RCC 7860 (cell line): Measurements from ENCODE around the gene CCNL1.

Experiments used
- DNase-seq: peaks from one replicate; pipeline ENCODE4 v3.0.0-alpha.2; 2015; ENCODE audit warnings: low spot score
- FAIRE-seq: peaks from 2 replicates; lab custom pipeline; 2012; peaks lifted over from hg19 to GRCh38; lab: Jason Lieb, UNC

Gene CCNL1

DNA sequence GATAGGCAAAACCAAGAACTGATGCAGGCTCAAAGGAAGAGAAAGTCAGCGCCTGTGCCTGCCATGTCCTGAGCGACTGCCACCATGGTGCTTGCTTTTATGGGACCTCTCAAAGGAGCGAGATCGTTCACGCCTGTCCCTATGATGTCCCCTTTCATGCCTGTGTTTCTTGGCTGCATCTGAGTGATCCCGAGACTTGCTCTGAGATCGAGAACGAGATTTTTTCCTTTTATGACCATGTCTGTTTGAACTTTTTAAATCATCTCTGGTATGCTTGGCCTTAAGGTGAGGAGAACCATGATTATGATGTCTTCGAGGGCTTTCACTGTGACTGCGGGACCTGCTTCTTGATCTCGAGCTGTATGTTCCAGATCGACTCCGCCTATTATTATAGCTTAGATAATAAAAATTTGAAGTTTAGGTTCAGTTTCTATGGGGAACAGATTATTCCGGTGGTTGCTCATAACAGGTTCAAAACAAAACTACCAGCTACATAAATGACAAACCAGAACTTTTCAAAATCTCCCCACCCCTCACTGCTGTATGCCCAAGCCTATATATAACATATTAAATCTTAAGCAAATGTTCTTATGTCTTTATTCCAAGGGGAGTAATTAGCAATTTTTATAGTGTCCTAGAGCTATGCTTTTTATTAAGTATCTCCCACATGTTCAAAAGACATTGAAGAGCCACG, 11.6 kb downstream of the CCNL1 start:
- no peak for DNase-seq
- FAIRE-seq = no peak

DNA sequence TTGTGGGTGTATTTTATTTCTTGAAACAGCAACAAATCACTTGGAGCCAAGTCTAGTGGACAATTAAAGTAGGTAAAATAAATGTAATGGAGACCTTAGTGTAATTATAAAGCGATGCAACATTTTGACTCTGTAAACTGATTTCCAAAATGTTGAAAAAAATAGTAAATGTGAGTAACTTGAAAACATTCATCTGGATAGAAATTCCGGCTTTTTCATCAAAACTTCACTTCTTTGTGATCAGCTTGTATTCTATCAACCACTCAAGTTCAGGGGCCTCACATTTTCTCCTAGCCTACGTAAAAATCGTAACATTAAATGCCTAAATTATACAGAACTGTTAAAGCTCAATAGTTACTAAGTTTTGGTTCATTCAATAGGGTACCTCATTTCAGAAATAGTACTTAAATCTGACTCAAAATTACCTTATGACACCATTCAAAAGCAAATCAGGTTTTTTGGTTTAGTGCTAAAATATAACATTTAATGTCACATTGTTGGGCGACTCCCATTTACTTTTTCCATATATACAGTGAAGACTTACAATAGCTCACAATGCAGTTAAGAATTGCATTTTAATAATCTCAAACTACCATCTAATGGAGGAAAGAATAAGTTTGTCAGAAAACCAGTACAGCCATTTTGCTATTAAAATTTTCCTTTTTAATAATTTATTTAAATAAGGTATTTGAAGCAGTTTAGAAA, 12.7 kb downstream of the CCNL1 start:
- no peak for DNase-seq
- FAIRE-seq = no peak

DNA sequence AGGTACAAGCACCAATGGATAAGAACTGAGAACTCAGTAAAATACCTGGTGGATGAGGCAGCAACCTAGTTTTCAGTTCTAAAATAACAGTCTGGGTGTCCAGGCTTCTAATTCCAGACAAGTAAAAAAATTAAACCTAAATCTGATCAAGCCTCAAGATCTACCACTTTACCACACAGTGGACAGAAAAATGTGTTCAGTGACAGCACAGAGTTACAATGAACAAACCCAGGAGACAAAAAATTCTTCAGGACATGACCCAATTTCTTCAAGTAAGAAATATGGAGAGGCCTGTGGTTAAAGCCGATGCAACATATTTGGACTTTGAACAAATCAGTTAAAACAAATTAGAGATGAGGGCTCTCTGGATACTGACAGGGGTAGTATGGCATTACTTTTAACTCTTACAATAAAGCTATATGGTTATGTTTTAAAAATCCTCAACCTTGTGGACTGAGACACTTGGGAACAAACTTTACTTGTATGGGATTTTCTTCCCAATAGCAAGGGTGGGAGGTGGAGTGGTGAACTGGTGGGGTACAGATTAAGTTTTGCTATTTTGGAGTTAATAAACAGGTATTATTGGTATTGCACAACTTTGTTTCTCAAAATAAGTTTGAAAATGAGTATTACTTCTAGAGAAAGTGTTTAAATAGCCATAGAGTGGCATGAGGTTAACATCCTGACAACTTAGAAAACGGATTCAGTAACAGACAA, 14.2 kb downstream of the CCNL1 start:
- FAIRE-seq = no peak
- no peak for DNase-seq

DNA sequence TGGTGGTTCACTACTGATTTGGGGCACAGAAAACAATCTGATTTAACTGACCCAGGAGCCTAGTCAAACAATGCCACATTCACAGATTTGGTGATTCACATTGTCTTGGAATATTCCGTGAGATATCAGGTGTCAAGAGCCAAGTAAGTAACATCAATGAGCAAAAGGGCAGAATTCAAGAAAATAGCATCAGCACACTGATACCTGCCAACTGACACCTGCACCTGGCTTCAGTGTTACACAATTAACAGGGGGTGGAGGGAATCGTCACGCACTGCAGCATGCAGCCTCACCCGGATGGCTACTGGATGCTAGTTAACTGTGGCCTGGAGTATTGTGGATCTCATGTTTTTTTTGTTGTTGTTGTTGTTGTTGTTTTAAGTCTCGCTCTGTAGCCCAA, 17.6 kb downstream of the CCNL1 start:
- no peak for DNase-seq
- FAIRE-seq = no peak

DNA sequence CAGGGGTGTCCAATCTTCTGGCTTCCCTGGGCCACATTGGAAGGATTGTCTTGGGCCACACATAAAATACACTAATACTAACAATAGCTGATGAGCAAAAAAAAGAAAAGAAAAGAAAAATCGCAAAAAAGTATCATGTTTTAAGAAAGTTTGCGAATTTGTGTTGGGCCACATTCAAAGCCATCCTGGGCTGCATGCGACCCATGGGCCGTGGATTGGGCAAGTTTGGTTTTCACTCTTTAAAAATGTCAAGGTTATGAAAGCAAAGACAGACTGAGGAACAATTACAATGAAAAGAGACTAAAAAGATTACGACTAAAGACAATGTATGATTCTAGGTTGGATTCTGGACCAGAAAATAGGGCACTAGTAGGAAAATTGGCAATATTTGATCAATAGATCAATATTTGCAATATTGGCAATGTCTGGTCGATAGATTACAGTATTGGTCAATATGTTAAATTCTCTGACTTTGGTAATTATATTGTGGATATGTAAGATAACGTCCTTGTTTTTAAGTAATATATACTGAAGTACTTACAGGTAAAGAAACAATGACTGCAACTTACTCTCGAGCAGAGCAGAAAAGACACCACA, 19.9 kb downstream of the CCNL1 start:
- FAIRE-seq (no peak), DNase-seq (no peak)

DNA sequence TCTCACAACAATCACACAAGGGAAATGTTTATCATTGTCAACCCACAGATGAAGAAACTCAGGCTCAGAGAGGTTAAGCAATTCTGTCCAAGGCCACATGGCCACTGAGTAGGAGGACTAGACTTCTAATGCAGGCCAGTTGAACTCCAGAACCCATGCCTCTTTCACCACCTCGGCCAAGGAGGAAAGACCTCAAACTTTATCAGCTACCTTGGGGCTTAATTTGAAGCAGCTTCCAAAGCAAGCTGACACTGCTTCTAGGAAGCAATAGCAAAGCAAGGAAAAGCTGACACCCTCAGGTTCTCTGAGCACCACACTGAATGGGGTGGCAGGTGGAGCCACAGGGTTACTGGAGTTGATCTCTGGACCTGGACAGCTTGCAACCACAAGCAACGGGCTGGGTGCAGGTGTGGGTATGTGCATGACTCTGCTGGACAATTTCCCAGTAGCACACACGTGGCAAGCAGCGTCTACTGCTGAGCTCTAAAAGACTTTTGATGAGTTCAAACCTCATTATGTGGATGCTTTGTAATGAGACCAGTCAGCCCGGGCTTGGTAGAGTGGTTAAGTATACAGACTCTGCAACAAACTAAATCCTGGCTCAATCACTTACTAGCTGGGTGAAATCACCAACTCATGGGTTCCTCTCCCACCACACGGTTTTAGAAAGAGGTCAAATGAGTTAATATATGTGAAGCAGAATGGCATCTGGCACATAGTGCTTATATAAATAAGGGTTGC, 23.1 kb downstream of the CCNL1 start:
- DNase-seq = peak; percentile 49
- peak; percentile 72 for FAIRE-seq

DNA sequence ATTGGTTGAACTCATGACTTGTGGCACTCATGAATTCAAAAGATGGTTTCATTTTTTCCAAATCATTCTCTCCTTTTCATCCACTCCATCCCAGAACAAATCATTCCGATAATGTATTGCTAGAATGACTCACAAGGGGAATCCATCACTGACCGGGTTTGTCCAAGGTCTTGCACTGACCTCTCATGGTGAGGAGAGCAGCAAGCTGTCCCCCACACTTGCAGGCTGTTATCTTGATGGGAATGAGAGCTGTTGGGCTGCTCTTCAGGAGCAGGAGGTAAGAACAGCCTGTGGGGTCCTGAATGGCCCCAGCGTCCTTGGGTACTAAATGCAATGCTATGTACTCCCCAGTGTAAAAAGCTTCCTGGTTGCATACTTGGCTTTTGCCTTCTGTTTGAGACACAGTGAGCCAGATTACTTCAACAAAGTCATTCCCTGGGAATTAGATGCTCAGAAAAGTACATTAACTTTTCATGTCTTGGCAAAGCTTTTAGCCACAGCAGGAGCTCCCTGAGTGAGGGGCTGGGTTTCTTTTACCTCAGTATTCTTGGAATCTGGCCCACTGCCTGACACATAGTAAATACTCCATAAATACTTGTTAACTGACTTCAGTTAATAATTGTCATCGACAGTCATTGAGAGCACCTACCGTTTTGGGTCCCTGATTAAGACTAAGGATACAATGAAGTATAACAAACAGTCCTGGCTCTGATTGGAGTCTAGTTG, 24.1 kb downstream of the CCNL1 start:
- peak; percentile 71 for DNase-seq
- FAIRE-seq = peak; percentile 90

DNA sequence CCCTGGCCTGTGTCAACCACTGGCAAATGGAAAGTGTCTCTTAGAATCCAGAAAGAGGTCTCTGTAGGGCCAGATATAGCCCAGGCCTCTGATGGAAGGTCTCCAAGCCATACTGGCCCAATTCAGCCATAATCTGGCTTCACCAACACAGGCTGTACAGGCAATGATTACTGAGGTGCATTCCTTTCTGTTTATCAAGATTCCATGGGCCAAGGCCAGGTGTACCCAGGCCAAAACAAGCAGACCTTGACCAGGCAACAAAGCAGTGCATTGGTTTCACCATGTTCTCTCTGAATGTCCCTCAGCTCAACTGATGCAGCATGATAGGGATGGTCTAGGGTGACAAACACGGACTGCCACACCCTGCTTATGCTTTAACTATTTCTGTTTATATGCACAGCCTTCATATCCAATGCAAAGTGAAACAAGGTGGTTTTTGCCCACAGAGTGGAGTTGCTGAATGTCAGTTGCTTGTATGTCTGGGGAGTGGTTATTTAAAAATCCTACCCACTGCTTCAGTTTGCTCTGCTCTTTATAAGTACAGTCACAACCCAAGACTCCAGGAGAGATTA, 25.2 kb downstream of the CCNL1 start:
- FAIRE-seq (no peak), DNase-seq (no peak)

DNA sequence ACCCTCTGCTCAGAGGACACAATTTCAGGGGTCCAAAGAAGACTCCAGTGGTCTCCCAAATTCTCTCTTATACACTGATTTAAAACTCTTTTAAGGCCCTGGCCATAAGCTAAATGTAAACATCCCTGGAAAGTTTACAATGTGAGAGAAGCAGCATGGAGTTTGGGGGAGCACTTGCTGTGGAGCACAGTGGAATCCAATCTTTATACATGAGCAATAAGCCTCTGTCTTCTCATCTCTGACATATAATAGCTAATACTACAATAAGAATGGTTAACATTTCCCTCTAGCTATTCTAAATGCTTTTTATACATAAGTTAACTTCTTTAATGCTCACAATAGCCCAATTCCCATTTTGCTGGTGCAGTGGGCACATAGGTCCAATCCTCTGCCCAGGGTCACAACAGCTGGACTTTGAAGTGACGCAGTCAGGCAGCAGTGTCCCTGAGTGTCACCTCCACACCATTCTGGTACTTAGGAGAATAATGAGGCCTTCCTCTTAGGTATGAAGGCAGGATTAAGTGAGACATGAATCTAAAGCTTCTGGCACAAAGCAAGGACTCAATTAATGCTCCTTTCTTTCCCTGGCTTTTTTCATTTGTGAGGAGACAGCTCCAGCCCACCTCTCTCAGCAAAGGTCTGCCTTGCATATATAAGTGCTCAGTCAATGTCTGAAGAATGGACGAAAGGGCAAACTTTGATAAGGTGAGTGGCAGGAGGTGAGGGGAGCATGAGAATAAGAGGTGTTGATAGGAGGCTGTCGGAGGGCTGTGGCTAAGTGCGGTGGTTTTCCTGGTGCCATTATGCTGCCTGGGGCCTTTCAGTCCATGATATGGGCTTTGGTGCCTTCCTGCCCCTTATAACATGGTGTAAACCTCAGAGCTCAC, 26.3 kb downstream of the CCNL1 start:
- no peak for DNase-seq
- no peak for FAIRE-seq

DNA sequence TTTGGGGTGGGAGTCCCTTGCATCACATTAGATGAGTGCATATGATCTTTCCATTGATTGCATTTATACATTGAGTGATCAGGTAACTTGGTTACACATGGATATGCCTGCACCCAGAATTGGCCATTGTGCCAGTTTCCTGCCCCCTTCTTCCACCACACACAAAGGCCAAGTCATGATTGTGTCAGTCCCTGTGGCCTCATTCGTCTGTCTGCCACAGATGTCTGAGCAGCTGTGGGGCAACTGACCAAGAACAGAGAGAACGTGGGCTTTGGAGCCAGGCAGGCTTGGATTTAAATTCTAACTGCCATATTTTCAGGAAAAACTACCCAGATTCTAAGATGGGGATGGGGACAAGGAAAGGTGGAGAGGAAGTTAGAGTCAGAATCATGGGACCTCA, 27.0 kb downstream of the CCNL1 start:
- DNase-seq (peak; percentile 47), FAIRE-seq (no peak)

DNA sequence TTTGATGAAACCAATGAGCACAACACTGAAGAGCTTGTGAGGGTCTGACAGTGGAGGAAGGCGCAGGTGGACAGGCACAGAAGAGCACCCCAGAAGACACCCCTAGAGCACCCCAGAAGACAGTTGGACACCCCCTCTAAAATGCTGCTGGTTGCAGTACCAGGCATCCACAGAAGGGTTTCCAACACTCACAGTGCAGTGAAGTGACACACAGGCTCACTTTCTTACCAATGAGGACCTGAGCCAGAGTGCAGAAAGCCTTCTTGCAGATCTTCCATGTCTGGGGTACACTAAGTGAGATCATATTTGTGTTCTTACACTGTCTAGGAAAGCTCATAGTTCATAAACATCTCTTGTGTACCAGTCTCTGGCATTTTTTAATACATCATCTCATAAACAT, 27.6 kb downstream of the CCNL1 start:
- no peak for DNase-seq
- no peak for FAIRE-seq

DNA sequence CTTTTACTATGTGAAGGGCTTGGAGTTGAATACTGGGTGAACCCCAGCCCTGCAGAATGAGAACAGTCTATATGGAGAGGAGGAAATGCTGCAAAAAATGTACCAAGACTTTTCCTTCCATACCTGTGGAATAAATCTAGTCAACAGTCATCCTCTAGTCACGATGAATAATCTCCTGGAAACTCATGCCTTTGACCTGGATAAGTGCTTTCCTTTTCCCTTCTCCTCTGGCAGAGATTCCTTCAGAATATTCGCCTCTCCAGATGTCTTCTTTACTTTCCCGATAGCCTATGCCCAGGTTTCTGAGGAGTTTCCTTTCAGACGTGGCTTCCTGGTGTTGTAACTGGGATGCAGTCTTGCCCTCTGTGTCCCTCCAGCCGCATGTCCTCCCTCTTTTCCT, 28.1 kb downstream of the CCNL1 start:
- peak; percentile 70 for DNase-seq
- peak; percentile 64 for FAIRE-seq

DNA sequence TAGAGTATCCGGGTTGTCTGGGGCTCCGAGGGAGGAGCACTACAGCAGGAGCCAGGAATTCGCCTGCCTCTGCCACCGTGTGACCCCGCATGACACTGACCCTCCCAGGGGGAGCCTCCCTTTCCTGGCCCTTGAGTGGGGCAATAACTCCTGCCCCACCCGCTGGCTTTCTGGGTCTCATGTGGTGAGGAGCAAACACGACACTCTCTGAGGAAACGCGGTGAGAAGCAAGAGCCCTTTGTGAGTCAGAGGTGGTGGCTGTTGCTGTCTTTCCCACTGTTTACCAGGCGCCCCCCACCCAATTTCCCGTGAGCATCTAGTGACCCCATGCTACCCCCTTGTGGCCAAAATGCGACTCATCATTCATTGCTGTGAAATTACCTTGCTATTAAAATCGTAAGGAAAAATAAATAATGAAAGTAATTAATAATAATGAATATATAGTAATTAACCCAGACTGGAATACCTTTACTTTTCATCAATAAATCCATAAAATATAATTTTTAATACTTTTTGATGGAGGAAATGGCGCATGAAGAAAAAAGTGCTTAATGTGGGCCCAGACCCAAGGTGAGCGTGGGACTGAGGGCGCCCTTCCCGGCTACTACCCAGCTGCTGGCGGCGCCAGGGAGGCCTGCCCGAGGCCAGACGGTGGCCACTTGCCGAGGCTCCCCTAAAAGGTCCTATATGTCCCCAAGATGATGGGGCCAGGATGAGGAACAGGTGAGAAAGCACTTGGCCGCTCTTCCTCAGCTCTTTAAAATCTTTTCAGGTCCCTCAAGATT, 29.3 kb downstream of the CCNL1 start:
- FAIRE-seq (peak; percentile 87), DNase-seq (peak; percentile 96)

DNA sequence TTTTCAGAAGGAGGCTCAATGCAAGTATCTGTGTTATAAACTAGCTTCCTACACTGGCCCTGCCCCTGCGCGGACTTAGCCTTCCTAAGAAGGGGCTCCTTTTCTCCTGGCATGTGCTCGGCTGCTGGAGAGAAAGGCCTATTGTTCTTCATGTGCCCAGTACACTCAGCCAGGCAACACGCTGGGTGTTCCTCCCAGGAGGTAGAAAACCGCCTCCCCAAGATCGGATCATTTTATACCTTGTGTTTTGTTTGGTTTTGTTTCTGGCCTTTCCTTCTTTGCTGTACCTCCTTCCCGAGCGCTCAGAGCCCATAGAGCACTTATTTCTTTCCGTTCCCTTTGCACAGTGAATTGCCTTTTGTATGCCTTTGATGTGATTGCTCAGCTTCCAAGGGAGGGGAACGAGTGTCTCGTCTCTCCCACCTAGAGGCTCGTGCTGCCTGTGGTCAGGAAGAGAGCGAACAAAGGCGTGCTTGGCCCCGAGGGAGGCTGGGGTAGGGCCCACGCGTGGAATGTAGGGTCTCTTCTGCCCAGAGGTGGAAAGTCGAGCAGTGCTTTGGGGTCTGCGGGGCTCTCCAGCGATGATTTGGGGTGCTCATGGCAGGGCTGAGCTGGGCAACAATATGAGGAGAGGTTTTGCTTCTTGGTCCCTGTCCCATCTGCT, 30.0 kb downstream of the CCNL1 start:
- FAIRE-seq (no peak), DNase-seq (peak; percentile 59)

DNA sequence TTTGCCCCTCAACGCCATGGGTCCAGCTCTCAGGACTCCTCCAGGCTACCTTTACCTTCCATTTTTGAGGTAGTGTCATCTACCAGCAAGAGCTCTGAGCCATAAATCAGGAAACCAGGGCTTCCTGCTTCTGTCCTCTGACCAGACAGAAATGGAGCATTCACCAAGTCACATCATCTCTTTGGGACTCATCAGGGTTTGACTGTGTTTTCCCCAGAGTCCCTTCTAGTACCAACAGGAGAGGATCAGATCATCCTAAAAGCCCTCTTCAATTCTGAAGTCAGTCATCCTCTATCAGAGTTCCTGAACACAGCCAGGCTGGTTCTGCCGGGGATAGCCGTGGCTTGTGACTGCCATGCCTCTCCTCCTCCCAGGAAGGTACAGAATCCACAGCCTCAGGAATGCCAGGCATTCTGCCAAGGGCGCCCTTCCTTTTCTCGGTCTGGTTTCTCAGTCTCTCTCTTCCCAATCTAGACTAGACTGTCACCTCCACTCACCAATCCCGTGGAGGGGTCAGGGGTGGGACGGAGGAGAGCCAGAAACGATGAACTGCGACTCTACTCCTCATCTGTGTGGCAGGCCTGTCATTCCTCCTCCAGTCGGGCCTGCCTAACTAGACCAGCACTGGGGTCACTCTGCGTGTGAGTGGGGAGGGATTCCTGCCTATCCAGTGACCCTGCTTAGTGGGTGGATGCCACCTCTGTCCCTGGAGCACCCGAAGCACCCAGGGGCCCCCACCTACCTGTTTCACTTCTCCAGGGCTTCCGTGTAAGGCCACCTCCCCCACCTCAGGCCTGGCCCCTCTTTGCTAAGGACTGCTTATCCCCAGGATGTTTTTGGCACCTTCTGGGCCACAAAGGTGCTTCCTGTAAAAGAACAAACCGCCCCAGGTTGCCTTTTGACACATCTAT, 30.9 kb downstream of the CCNL1 start:
- peak; percentile 85 for FAIRE-seq
- peak; percentile 95 for DNase-seq
